ENCODE data around the gene C1QTNF4.

- TF ChIP-seq CTCF (conservative IDR thresholded peaks at IDR 0.05) (no peak), ZFX (IDR thresholded peaks at IDR 0.05) (no peak)
Observed at GRCh38 chr11:47550288-47551047, 43.7 kb downstream of the C1QTNF4 start.
